Fibroblast of skin of right quadriceps (primary cell): ENCODE measurements around the gene STK32B.
A peak's percentile ranks its signal among the peaks of the same experiment; 100 is the strongest.
"Not testable (repeated sequence)": the region's sequence is repeated elsewhere in the genome, so short reads cannot be mapped to it uniquely, and the experiment has no call there.

Source experiments
- DNase-seq: peaks from one replicate; pipeline ENCODE4 v3.0.0-alpha.2; 2013

Gene STK32B

DNA sequence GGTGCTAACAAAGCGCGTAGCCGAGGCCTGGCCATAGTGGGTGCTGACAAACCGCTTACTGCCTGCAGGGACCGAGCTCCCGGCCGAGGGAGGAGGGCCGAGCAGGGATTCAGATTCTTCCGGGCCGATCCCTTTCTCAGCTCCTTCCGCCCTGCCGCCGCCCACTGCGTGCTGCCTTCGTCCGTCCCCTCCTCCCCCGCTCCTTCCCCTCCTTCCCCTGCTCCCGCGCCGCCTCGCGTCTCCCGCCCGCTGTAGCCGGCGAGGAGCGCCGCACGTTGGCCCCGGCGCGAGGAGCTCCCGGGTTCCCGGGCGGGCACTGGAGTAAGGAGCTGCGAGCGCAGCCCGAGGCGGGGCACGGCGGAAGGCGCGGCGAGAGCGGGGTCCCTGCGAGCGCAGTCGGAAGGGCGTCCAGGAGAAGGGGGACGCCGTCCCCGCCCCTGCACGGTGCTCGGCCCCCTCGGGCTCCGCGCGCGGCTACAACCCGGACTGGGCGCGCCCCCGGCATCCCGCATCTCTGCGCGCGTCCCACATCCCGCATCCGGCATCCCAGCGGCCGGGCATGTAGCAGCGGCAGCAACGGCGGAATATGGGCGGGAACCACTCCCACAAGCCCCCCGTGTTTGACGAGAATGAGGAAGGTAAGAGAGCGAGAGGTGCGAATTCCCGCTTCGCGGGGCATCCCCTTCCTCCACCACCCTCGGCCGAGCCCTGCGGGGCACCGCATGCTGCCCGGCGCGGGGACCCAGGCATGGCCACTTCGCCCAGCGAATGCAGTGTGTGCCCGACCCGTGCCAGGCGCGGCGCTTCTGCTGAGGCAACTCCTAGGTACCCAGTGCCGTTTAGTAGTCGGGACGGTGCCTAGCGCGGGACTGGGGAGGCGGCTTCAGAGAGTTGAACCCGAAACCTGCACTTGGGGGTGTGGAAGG is at the start of gene STK32B:
Gene STK32B, plus strand, starts transcription at position 203 of the 926 bp plus-strand sequence.
- DNase-seq = peak; percentile 77

DNA sequence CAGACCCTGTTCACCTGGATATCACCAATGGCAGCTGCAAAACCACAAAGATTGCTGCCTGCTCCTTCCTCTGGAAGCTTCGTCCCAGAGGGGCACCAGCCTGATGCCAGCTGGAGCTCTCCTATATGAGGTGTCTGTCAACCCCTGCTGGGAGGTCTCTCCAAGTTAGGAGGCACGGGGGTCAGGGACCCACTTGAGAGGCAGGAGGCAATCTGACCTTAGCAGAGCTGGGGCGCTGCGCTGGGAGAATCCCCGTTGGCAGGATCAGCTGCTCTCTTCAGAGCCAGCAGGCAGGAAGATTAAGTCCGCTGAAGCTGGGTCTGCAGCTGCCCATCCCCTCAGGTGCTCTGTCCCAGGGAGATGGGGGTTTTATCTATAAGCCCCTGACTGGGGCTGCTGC is 49.6 kb upstream of the STK32B start:
- DNase-seq = not testable (repeated sequence)

DNA sequence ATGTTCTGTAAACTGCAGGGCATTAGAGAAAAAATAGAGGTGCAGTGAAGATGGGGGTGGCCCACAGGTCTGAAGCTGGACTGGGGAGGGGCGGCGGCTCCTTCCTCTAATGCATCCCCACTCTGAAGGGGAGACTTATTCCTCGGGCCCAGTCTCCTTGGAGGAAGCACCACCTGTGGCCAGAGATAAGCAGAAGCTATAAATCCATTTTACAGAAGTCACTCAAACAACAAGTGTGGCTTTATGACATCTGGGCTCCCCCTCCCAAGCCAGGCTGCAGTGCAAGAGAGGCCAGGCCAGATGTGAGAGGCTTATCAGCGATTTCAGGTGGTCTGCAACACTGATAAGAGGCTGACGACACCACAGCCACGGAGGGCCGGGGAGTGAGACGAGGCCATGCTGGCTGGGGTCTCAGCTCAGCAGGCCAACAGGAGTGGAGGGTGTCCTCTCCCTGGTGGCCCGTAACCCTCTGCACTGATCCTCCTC is 47.9 kb upstream of the STK32B start:
- DNase-seq = no peak

DNA sequence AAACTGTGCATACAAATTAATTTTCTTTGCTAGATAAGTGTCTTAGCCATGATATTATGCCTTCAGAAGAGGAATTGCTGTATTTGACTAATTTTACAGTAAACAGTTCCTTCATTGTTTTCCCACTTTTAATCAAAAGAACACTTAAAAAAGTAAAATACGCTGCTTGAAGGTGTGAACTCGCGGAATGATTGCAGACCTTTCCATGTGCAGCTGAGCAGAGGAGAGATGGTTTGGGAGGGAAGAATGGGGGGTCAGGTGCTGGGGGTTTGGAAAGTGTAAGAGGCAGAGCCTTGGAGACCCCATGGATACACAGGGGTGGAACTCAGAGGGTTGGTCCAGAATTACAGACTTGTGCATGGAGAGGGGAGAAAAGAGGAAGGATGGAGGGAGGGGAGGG is 47.4 kb upstream of the STK32B start:
- no peak for DNase-seq

DNA sequence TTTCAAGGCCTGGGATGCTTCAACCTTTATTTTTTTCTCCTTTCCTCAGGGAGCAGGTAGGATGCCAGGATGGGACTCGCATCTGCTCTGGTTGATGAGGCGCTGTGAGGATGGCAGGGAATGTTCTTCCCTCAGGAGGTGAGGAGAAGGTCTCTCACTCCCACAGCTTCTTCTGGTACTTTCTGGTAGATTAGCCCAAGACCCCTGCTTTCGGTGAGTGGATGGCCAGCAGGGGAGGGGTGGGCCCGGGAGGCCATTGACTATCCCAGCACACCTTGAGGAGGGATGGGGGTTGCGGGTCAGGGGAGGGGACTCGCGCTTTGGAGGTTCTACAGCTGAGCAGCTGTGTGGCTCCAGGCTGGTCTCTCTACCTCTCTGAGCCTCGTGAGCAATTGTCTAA is 46.8 kb upstream of the STK32B start:
- DNase-seq = no peak

DNA sequence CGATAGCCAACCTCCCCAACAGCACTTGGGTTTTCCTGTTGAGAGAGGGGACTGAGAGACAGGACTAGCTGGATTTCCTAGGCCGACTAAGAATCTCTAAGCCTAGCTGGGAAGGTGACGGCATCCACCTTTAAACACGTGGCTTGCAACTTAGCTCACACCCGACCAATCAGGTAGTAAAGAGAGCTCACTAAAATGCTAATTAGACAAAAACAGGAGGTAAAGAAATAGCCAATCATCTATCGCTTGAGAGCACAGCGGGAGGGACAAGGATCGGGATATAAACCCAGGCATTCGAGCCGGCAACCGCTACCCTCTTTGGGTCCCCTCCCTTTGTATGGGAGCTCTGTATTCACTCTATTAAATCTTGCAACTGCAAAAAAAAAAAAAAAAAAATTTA is 44.3 kb upstream of the STK32B start:
- DNase-seq = not testable (repeated sequence)

DNA sequence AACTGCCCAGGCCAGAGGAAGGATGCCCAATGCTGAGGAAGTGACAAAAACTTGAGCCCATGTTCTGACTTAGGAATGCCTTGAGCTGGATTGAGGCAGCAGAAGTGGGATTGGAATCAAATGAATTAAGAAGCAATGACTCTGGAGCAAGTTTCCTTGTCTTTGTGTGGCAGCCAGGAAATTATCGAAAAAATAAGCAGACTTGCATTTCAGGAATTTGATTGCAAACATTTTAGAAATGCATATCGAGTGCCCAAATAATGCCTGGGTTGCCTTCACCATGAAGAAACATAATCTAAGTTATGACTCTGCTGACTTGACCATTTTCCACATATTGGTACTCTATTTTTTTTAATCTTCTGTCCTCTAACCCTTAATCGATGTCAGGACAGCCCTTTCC is 41.5 kb upstream of the STK32B start:
- no peak for DNase-seq

DNA sequence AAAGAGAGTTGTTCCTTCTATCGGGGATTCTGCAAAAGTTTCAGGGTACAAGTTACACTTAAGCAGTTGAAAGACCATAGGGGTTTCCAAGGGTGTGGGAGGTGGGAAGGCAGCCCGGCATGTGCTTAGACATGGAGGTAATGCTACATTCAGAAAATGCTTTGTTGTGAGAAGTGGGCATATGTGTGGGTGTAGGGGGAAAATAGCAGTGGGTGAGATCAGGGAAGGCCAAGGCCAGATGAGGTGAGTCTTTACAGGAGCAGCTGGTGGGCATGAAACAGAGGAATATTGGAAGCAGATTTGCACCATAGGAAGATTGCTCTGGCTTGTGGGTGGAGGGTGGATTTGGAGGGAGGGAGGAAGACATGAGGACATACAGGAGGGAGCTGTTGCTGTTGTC is 40.3 kb upstream of the STK32B start:
- DNase-seq = no peak

DNA sequence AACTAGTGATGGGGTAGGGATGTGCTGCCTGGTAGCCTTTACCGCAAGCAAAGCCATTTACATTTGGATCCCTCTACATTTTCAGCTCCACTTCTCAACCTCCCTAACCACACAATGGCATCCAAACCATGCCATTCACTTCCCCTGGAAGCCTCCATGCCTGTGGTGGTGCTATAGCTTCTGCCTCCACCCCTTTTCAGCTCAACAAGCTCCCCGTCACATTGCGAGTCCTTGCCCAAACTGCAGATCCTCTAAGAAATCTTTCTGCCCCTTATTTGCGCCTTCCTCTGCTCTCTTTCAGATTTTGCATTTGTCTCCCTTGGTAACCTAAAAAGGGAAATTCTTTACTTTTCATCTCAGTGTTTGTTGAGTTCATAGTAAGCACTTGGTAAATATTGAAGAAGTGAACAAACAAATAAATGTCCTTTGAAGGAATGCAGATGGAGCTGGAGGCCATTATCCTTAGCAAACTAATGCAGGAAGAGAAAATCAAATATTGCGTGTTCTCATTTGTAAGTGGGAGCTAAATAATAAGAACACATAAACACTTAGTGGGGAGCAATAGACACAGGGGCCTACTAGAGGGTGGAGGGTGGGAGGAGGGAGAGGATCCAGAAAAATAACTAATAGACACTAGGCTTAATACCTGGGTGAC is 38.9 kb upstream of the STK32B start:
- DNase-seq = no peak

DNA sequence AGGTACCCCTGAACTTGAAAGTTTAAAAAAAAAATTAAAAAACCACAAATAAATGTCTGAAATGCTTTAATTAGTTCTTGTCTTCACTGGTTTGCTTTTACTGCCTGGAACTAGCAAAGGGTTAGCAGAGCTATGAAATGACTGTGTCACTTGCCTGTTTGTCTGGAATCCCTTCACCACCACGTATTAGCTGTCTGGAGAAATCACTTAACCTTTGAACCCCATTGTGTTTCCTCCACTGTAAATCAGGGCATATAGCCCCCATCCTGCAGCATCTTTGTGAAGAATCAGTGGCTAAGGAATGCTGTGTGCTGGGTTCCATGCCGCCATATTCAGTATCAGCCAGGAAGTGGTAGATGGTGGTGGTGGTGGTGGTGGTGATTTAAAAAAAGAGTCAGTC is 38.3 kb upstream of the STK32B start:
- DNase-seq = no peak

DNA sequence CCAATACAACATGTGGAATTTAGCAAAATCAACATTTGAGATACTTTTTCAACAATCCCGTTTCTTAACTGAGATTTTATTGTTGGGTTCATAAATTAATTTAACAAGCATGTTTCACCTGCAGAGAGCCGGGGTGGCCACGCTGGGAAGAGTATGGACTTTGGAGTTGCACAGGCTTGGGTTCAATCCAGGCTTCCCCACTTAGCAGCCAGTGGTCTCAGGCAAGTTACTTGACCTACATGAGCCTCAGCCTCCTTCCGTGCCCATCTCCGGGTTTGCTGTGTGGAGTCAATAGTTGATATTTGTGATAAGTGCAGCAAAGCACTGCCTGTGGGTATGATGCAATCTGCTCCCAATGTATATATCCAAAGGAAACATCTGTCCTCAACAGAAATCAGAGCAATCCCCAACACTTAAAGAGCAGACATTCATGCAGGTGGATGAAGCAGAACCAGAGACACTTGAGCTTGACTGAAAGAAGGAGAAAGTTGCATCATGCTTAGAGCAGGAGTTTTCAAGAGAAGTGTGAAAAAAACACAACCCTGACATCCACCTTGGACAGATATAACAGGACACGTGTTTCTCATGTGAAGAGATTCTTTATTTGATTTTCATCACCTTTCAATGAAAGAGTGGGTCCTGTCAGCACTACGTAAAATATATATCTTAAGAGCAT is 37.1 kb upstream of the STK32B start:
- no peak for DNase-seq

DNA sequence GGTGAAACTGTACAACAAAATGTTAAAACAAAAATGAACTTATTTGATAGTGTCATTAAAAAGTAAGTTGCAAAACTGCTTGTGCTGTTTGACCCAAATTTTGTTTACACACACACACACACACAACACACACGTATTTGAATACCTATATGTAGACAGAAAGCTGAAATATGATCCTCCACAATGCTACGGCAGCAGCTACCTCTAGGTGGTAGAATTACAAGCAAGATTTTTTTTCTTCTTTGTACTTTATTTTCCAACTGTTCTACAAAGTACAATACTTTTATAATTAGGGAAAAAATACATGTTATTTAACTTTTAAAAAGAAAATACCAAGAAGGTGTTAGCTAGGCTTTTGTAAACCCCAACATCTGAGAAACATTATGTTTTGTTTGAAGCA is 33.2 kb upstream of the STK32B start:
- no peak for DNase-seq

DNA sequence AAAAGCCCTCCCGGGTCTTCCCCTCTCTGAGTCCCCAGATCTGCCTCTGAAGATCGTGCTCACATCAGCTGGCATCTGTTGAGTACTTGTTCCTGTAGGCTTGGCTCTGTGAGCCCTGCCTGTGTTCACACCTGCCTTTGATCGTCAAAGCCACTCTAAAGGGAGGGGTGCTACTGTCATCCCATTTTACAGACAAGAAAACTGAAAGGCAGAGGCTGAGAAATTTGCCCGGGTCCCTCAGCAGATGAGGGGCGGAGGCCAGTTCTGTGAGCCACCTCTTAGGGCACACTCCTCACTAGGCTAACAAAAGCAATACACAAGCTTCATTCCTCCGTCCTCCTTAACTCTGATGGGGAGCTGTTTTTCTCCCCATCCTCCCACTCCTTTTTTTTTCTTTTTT is 32.7 kb upstream of the STK32B start:
- DNase-seq = no peak

DNA sequence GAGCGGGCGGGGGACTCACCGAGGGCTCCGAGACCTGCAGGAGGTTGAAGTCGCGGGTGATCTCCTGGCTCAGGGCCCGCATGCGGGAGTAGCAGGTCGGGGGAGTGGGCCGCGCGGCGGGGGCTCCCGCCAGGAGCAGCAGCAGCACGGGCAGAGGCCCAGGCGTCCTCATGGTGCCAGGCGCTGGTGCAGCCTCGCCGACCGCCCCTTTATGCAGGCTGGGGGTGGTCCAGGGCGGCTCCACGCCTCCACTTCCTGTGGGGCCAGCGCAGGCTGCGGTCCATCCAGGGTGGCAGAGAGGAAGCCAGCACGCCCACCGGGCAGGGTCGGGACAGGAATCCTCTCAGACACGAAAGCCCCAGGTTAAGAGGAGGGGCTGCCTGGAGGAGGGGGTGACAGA is 32.0 kb upstream of the STK32B start, which contains the start of gene CYTL1:
Gene CYTL1, minus strand, starts transcription at position 185 of the 400 bp plus-strand sequence. Its CDS starts 13 bp downstream, at position 172.
- DNase-seq = no peak

DNA sequence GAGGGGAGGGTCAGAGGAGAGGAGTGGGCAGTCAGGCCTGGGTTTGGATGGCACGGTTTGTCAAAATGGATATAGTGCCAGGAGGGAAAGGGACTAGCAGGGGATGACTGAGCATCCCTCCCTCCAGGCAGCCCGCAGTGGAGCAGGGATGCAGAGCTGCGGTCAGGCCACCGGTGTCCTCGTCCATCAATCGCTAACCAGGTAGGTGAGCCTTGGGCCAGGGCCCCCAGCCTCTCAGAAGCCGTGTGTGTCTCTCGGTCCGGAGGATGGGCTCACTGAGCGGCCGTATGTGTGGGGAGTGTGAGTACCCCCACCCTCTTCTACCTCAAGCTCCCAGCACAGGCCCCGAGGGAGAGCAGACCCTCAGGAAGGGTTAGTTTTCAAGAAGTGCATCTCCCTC is 31.5 kb upstream of the STK32B start:
- no peak for DNase-seq

DNA sequence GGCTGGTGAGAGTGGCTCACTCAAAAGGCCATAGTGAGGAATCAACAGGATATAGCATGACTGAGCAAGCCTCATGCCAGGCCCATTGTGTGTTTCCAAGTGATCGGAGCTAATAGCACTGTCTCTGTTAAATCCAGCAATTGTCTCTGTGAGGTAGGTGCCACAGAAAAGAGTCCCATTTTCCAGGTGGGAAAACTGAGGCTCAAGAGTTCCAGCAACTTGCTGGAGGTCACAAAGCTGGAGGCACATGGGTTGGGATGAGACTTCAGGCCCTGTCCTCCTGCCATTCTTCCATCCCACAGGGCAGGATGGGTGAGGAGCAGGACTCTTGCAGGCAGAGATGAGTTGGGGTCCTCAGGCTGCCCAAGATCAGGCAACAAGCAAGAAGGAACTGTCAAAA is 30.9 kb upstream of the STK32B start:
- DNase-seq = no peak

DNA sequence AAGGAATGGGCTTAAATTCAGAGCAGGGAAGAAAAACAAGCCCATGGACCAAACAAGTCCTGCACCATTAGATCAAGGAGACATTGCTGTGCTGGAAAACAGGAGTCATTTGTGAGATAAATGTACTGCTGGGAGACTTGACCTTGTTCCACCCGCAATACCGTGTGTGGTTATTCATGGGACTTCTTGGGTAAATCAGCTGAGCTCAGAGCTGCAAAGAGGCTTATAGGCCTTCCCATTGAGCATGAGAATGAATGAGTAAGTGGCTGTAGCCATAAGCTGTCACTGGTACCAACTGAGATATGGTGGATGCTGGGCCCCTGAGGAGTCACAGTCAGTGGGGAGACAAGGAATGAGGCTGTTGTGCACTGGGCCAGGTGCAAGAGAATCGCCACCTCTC is 29.7 kb upstream of the STK32B start:
- no peak for DNase-seq

DNA sequence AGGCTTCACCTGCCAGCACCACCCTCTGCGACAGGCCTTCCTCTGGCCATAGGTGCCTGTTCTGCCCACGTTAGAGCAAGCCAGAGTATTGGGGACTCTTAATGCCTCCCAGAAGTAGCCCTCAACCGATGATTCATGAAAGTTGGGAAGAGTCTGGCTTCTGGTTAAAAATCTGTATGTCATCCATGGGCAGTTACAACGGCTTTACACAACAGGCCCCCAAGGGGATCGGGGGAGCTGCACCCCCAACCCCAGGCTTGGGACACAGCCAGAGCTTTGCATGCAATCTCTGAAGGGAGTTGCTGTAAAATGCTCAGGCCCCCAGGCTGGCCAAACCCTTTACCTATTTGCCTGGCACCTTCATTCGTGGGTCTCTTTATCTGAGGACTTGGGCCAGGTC is 26.6 kb upstream of the STK32B start:
- DNase-seq = peak; percentile 50

DNA sequence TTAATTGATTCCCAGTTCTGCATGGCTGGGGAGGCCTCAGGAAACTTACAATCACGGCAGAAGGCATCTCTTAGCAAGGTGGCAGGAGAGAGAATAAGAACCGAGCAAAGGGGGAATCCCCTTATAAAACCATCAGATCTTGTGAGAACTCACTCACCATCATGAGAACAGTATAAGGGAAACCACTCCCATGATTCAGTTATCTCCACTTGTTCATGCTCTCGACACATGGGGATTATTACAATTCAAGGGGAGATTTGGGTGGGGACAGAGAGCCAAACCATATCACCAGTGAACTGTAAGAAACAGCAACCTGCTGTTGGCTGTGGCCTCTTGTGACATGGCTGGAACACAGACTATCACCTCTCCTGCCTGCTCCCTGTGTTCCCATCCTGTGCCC is 24.9 kb upstream of the STK32B start:
- DNase-seq = no peak

DNA sequence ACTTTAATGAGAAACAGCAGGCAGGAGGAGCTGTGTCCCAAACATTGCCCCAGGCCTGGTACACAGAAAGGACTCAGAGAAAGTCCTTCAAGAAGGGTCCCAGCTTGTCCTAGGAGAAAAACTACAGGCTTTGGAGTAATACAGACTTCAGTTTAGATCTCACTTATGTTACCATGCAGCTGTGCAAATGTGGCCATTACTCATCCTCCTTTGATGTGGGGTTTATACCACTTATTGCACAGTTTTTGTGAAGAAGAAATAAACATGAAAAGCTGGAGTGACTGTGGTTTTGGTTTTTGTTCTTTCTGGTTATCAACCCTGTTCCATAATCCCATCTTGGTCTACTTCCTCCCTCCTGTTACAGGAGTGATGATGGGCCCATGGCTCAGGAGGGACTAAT is 23.9 kb upstream of the STK32B start:
- no peak for DNase-seq

DNA sequence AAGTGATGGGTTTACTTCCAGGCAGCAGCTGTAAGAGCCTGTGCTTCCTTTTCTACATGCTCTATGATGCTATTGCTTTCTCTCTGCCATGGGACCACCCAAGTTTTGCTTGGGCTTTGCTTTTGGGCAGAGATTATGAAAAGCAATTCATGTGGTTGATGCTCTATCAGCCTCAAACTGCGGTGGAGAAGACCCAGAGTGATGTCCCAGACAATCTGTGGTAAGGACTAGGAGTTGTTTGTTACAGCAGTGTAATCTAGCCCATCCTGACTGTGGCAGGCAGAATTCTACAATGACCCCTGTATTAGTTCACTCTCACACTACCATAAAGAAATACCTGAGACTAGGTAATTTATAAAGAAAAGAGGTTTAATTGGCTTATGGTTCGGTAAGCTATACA is 22.8 kb upstream of the STK32B start:
- no peak for DNase-seq

DNA sequence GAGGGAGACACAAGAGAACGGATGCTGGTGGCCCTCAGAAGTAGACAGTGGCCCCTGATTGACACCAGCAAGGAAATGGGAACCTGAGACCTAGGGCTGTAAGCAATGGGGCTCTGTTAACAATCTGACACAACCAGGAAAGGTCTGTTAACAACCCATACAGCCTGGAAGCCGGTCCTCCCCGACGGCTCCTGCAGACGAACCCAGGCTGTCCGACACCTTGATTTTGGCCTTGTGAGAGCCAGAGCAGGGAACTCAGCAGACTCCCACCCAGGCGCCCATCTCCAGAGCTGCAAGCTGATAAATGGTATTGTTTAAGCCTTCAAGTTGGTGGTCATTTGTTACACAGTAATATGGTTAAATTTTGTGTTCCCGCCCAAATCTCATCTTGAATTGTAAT is 21.8 kb upstream of the STK32B start:
- DNase-seq = no peak

DNA sequence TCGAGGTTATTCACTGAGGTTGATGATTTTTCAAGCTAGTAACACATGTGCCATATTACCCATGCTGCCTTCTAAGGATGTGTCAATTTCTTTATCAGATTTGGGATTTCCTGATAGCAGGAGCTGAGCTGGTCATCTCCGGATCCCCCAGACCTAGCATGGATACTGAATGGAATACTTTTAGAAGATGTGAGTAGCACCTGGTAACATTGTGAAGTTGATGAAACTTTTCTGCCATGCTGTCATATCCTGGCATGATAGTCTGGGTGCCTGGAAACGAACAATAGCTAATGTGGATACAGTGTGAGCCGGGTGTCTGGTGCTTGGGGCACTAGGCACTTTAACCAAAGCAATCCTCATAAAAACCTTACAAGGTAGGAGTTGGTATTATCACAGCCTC is 21.1 kb upstream of the STK32B start:
- DNase-seq = no peak

DNA sequence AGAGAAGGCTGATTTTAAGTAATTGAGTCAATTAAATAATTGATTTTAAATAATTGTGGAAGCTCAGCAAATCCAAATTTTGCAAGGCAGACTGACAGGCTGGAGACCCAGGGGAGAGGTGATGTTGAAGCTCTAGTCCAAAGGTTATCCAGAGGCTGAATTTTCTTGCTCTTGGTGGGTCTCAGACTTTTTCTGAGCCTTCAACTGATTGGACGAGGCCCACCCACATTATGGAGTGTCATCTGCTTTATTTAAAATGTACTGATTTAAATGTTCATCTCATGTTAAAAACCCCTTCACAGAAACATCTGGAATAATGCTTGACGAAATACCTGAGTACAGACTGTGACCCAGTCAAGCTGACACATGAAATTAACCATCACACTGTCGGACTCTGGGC is 20.4 kb upstream of the STK32B start:
- no peak for DNase-seq
